A673 (cell line): ENCODE data around the gene PGF. TPM values are rescaled to one million over a fixed set of nuclear protein-coding genes. Genes with fewer than 3 reads are reported as not detected.

ENCODE experiments used
- BruUV-seq: library from RNA; stranded (reverse); fragments of 400-500 nt; replicated peaks from 2 replicates; lab custom pipeline; 2021; lab: Mats Ljungman, UMichigan
- CTCF ChIA-PET: fragments of 300-600 bp; sonication (Branson Sonifier 250); formaldehyde crosslinking; loops from one replicate; lab custom pipeline; 2022; ENCODE audit warnings: antibody characterized with exemption; lab: Charles Lee
- POLR2A ChIA-PET: fragments of 300-600 bp; sonication (Branson Sonifier 250); formaldehyde crosslinking; loops from one replicate; lab custom pipeline; 2022; ENCODE audit warnings: antibody characterized with exemption; ENCODE audit not compliant: low non-redundant PET; lab: Charles Lee
- DNase-seq: peaks from one replicate; pipeline ENCODE4 v3.0.0-alpha.2; 2015; ENCODE audit warnings: low spot score
- H3K27ac ChIP-seq: fragments of 200-600 bp; sonication (generic); 2 replicates; pipeline ENCODE4 v1.5.1; 2016; ENCODE audit warnings: mixed run types, low read depth, mild to moderate bottlenecking, mixed read lengths, antibody characterized with exemption, low read length; ENCODE audit not compliant: poor library complexity, severe bottlenecking
- H3K27me3 ChIP-seq: fragments of 200-600 bp; sonication (generic); replicated peaks from 2 replicates; pipeline ENCODE4 v1.6.1; 2017; ENCODE audit warnings: mixed run types, low read depth, mild to moderate bottlenecking, mixed read lengths, antibody characterized with exemption, low read length; ENCODE audit not compliant: insufficient read depth, poor library complexity
- H3K36me3 ChIP-seq: fragments of 200-600 bp; sonication (generic); 2 replicates; pipeline ENCODE4 v1.6.1; 2016; ENCODE audit warnings: mixed run types, mild to moderate bottlenecking, mixed read lengths, antibody characterized with exemption, low read length; ENCODE audit not compliant: insufficient read depth, poor library complexity, severe bottlenecking
- H3K4me1 ChIP-seq: fragments of 200-600 bp; sonication (generic); 2 replicates; pipeline ENCODE4 v1.6.1; 2017; ENCODE audit warnings: mixed run types, mild to moderate bottlenecking, mixed read lengths, antibody characterized with exemption, low read length; ENCODE audit not compliant: insufficient read depth, poor library complexity, severe bottlenecking
- H3K4me3 ChIP-seq: fragments of 200-600 bp; sonication (generic); 2 replicates; pipeline ENCODE4 v1.5.1; 2016; ENCODE audit warnings: low read depth, mixed run types, mild to moderate bottlenecking, mixed read lengths, low read length; ENCODE audit not compliant: poor library complexity, severe bottlenecking
- H3K9me3 ChIP-seq: fragments of 200-600 bp; sonication (generic); 2 replicates; pipeline ENCODE4 v1.6.1; 2016; ENCODE audit warnings: mixed run types, low read depth, mild to moderate bottlenecking, mixed read lengths, antibody characterized with exemption, low read length; ENCODE audit not compliant: poor library complexity, severe bottlenecking
- CTCF ChIP-seq: fragments of 300-800, 200-600 bp; sonication (generic); conservative IDR thresholded peaks from 2 replicates; pipeline ENCODE4 v1.5.1; 2017; ENCODE audit warnings: low read depth, mild to moderate bottlenecking, antibody characterized with exemption, low read length, moderate library complexity, mixed read lengths
- EZH2 ChIP-seq: fragments of 200-600 bp; sonication (generic); IDR thresholded peaks from 2 replicates; pipeline ENCODE4 v1.6.1; 2017; ENCODE audit warnings: borderline replicate concordance, low read depth, mild to moderate bottlenecking, mixed read lengths, antibody characterized with exemption, low read length; ENCODE audit not compliant: poor library complexity, severe bottlenecking
- intact Hi-C: fragments of 100-400 bp; cut with micrococcal nuclease; formaldehyde crosslinking; loops from one replicate; pipeline ENCODE4 v1.10.0; 2022; ENCODE audit not compliant: unreplicated experiment
- total RNA-seq: library from RNA; stranded (reverse); gene quantifications from 2 replicates; pipeline ENCODE4 v1.2.3, GENCODE V29; 2021

PGF gene
- total RNA-seq, 1 experiment from 2014 or later = 48.1 TPM

DNA sequence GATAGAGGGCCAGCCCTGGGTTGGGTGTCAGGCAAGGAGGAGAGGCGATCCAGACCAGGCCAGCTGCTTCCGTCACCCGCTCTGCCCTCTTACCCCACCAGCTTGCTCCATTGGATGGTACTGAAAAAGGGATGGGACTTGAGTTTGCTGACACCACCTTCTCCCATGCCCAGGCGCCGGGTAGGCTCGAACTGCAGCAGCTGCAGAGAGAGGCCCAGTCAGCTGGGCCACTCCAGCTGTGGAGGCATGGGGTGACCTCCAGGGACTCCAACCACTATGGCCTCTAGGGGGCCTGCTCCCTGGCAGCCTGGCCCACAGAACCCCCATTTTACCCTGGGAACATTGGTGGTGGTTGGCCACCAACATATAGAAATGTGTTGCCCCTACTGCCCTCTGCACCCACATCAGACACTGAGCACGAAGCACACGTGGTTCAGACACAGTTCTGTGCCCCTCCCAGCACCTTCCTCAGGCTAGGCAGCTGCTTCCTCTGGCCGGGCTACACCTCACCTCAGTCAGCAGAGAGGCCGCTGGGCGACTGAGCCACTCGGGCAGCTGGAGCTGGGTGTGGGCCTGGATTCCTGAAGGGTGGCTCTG, 48.4 kb downstream of the PGF start:
- TF ChIP-seq CTCF = peak; percentile 40; the same call in 1 of the 2 replicates
- no peak for TF ChIP-seq EZH2
- Histone ChIP-seq H3K27me3 (no peaks in the 10 kb centered on the region), H3K4me3 (no peak overlapping the region), H3K36me3 (peaks cover 33% of the 10 kb centered on the region), H3K4me1 (no peaks in the 10 kb centered on the region), H3K9me3 (no peaks in the 10 kb centered on the region), H3K27ac (no peak overlapping the region)
- POLR2A ChIA-PET = no interaction called here
- no peak for DNase-seq
- intact Hi-C loops = no loop called here
- no TSS peak for BruUV-seq
- CTCF ChIA-PET = interaction anchor here (3.3 kb wide), 1 partner anchor 47 kb away, joined by 26 read pairs; no protein-coding TSS in a partner anchor

GRCh38 chr14:74905595-74906142, 49.7 kb downstream of the PGF start:
- Histone ChIP-seq H3K4me1 (no peaks in the 10 kb centered on the region), H3K27me3 (no peaks in the 10 kb centered on the region), H3K36me3 (peaks cover 46% of the 10 kb centered on the region), H3K9me3 (no peaks in the 10 kb centered on the region), H3K27ac (no peak overlapping the region), H3K4me3 (no peak overlapping the region)
- POLR2A ChIA-PET = interaction anchor here (0.7 kb wide), 1 partner anchor 32 kb away, joined by 4 read pairs; no protein-coding TSS in a partner anchor
- CTCF ChIA-PET = interaction anchor here (0.6 to 3.3 kb wide), 4 partner anchors 18 to 297 kb away, joined by 3 to 26 read pairs (median 4); partner anchors contain the start of gene RPS6KL1
- no TSS peak for BruUV-seq
- no peak for TF ChIP-seq EZH2
- TF ChIP-seq CTCF = peak; percentile 99
- peak; percentile 75 for DNase-seq
- intact Hi-C loops = loop anchor here (1.0 kb wide), 1 partner anchor 44 kb away; no protein-coding TSS in a partner anchor

GRCh38 chr14:74904635-74905503, 50.5 kb downstream of the PGF start:
- H3K36me3 ChIP-seq = peaks cover 54% of the 10 kb centered on the region
- no peaks in the 10 kb centered on the region for H3K9me3 ChIP-seq
- intact Hi-C loops = loop anchor here (1.0 kb wide), 1 partner anchor 44 kb away; no protein-coding TSS in a partner anchor
- H3K4me1 ChIP-seq = no peaks in the 10 kb centered on the region
- ChIA-PET POLR2A (no interaction called here), CTCF (interaction anchor here (0.5 to 3.3 kb wide), 4 partner anchors 40 to 296 kb away, joined by 3 to 26 read pairs (median 4); partner anchors contain the start of gene LTBP2)
- H3K27me3 ChIP-seq = no peaks in the 10 kb centered on the region
- BruUV-seq = no TSS peak
- H3K27ac ChIP-seq = no peak overlapping the region
- no peak for DNase-seq
- no peak for TF ChIP-seq EZH2
- no peak for TF ChIP-seq CTCF
- no peak overlapping the region for H3K4me3 ChIP-seq
